ENCODE results near the gene IL1B.

GRCh38 chr2:112843288-112843687, 6.7 kb upstream of the IL1B start:
- TF ChIP-seq RAD21 (conservative IDR thresholded peaks at IDR 0.05) (no peak), CTCF (IDR thresholded peaks at IDR 0.05; ENCODE audit: poor library complexity, severe bottlenecking) (no peak), MXI1 (conservative IDR thresholded peaks at IDR 0.05; ENCODE audit: poor library complexity, severe bottlenecking) (no peak), SMC3 (conservative IDR thresholded peaks at IDR 0.05; ENCODE audit: poor library complexity) (no peak)
